ENCODE data around the gene TTC21A. TPM values are rescaled to one million over a fixed set of nuclear protein-coding genes. Genes with fewer than 3 reads are reported as not detected.

TTC21A gene
- total and polyA plus RNA-seq, 10 of the 15 experiments (the other 5 are each of a cell fraction or from before 2014, with no cell fraction given) = 0.62 to 3.2 (median 1.2) TPM

DNA sequence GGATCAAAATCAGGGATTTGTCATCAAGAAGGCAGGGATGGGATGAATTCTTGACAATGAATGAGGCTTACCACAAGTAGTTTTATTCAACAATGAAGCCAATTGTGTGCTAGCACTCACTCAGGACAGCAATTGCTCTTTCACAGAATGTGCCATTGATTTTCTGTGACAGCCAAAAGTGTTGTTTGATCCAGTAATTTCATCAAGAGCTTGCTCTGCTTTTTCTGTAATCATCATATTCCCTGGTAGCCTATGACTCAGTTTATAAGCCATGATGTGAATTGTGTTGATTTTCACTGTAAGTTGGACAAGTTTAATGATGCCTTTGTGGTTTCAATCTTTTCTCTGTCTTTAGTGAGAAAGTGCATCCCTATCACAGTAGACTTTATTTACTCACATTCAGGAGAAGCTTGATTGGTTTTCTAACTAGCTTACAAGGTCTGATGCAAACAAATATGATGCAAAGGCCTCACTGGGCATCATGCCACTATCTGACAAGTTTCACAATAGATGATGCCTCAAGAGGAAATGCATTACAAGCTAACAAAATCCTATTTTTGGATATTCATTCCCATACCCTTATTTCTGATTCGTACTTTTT lies 59.6 kb downstream of the TTC21A start:
- H3K9ac ChIP-seq (ENCODE audit: control insufficient read depth, insufficient read depth, low read length) = no peak overlapping the region
- ChIA-PET CTCF (interaction anchor here (0.9 to 6.1 kb wide), 5 partner anchors 16 to 125 kb away, joined by 3 to 28 read pairs (median 3); partner anchors contain the start of gene XIRP1), POLR2A (interaction anchor here (2.5 kb wide), 1 partner anchor 8 kb away, joined by 5 read pairs; no protein-coding TSS in a partner anchor), SMC1A (ENCODE audit: uncharacterized antibody, unreplicated experiment) (interaction anchor here (1.8 to 1.9 kb wide), 2 partner anchors 9 to 121 kb away, joined by 6 to 9 read pairs; no protein-coding TSS in a partner anchor), RAD21 (ENCODE audit: unreplicated experiment) (interaction anchor here (0.9 to 1.1 kb wide), 2 partner anchors 21 to 40 kb away, joined by 3 read pairs; no protein-coding TSS in a partner anchor)
- TF ChIP-seq, protein P1, sequence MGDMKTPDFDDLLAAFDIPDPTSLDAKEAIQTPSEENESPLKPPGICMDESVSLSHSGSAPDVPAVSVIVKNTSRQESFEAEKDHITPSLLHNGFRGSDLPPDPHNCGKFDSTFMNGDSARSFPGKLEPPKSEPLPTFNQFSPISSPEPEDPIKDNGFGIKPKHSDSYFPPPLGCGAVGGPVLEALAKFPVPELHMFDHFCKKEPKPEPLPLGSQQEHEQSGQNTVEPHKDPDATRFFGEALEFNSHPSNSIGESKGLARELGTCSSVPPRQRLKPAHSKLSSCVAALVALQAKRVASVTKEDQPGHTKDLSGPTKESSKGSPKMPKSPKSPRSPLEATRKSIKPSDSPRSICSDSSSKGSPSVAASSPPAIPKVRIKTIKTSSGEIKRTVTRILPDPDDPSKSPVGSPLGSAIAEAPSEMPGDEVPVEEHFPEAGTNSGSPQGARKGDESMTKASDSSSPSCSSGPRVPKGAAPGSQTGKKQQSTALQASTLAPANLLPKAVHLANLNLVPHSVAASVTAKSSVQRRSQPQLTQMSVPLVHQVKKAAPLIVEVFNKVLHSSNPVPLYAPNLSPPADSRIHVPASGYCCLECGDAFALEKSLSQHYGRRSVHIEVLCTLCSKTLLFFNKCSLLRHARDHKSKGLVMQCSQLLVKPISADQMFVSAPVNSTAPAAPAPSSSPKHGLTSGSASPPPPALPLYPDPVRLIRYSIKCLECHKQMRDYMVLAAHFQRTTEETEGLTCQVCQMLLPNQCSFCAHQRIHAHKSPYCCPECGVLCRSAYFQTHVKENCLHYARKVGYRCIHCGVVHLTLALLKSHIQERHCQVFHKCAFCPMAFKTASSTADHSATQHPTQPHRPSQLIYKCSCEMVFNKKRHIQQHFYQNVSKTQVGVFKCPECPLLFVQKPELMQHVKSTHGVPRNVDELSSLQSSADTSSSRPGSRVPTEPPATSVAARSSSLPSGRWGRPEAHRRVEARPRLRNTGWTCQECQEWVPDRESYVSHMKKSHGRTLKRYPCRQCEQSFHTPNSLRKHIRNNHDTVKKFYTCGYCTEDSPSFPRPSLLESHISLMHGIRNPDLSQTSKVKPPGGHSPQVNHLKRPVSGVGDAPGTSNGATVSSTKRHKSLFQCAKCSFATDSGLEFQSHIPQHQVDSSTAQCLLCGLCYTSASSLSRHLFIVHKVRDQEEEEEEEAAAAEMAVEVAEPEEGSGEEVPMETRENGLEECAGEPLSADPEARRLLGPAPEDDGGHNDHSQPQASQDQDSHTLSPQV (IDR thresholded peaks at IDR 0.05) = no peak
- TF ChIP-seq ZNF622 (IDR thresholded peaks at IDR 0.05) (no peak), BCL3 (IDR thresholded peaks at IDR 0.05; ENCODE audit: borderline replicate concordance, insufficient read depth, low read depth, low read length, poor library complexity, severe bottlenecking) (no peak), KAT2A (conservative IDR thresholded peaks at IDR 0.05; ENCODE audit: control insufficient read depth, low read depth, low read length) (no peak), POLR2AphosphoS2 (IDR thresholded peaks at IDR 0.05; ENCODE audit: low read depth, low read length) (no peak), BRCA1 (IDR thresholded peaks at IDR 0.05; ENCODE audit: low read depth, low read length) (no peak), YY1 (IDR thresholded peaks at IDR 0.05; ENCODE audit: low read depth, low read length) (no peak), JUND (IDR thresholded peaks at IDR 0.05; ENCODE audit: low read depth, low read length) (no peak), HDGF (IDR thresholded peaks at IDR 0.05) (no peak), ZNF274 (IDR thresholded peaks at IDR 0.05; ENCODE audit: insufficient read depth, insufficient read length) (no peak), KDM1A (IDR thresholded peaks at IDR 0.05; ENCODE audit: borderline replicate concordance) (no peak), TARDBP (IDR thresholded peaks at IDR 0.05; ENCODE audit: borderline replicate concordance) (no peak), NBN (IDR thresholded peaks at IDR 0.05) (no peak), STAT1 (conservative IDR thresholded peaks at IDR 0.05) (no peak)
- TF ChIP-seq, protein P2, sequence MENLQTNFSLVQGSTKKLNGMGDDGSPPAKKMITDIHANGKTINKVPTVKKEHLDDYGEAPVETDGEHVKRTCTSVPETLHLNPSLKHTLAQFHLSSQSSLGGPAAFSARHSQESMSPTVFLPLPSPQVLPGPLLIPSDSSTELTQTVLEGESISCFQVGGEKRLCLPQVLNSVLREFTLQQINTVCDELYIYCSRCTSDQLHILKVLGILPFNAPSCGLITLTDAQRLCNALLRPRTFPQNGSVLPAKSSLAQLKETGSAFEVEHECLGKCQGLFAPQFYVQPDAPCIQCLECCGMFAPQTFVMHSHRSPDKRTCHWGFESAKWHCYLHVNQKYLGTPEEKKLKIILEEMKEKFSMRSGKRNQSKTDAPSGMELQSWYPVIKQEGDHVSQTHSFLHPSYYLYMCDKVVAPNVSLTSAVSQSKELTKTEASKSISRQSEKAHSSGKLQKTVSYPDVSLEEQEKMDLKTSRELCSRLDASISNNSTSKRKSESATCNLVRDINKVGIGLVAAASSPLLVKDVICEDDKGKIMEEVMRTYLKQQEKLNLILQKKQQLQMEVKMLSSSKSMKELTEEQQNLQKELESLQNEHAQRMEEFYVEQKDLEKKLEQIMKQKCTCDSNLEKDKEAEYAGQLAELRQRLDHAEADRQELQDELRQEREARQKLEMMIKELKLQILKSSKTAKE (IDR thresholded peaks at IDR 0.05; ENCODE audit: low read depth, poor library complexity, severe bottlenecking) = no peak
- 0% methylated on average over 1 of the region's 1 CpG for WGBS (ENCODE audit: insufficient coverage, insufficient replicate concordance, low lambda C conversion rate, missing lambda C conversion rate)
- in situ Hi-C loops (cut with MboI) = no loop called here
- no TSS peak for BruUV-seq (replicated peaks)
- no peaks in the 10 kb centered on the region for H3K36me3 ChIP-seq (ENCODE audit: control insufficient read depth in 2 of 2, insufficient read depth in 2 of 2, low read length in 1 of 2)
- no peak overlapping the region for H2AFZ ChIP-seq (ENCODE audit: control insufficient read depth, low read depth, low read length)
- no peaks in the 10 kb centered on the region for H3K79me2 ChIP-seq (ENCODE audit: control insufficient read depth, insufficient read depth, low read length)
- H4K20me1 ChIP-seq (ENCODE audit: control insufficient read depth, insufficient read depth) = no peaks in the 10 kb centered on the region
- H3K27me3 ChIP-seq (replicated peaks in 1 of 2; ENCODE audit: control insufficient read depth in 2 of 2, insufficient read depth in 2 of 2, low read length in 1 of 2) = no peaks in the 10 kb centered on the region; a peak in 1 of 4 replicates
- FAIRE-seq = no peak
- no peak for ATAC-seq
- no peaks in the 10 kb centered on the region for H3K4me1 ChIP-seq (ENCODE audit: control insufficient read depth, insufficient read depth, low read length)
- DNase-seq (ENCODE audit: low read depth, low spot score) = no peak
- H3K4me3 ChIP-seq = no peak overlapping the region
- no peak overlapping the region for H3K27ac ChIP-seq (ENCODE audit: control insufficient read depth, insufficient read depth)
- no peaks in the 10 kb centered on the region for H3K9me3 ChIP-seq (replicated peaks; ENCODE audit: control insufficient read depth, insufficient read depth, low read length)
- intact Hi-C loops (cut with micrococcal nuclease; ENCODE audit: unreplicated experiment) = no loop called here
- no peak overlapping the region for H3K4me2 ChIP-seq (ENCODE audit: control insufficient read depth, insufficient read depth)
